ENCODE measurements around the gene GALNTL6. TPM values are rescaled to one million over a fixed set of nuclear protein-coding genes. Genes with fewer than 3 reads are reported as not detected.
"Not testable (repeated sequence)": the region's sequence is repeated elsewhere in the genome, so short reads cannot be mapped to it uniquely, and the experiment has no call there.

GALNTL6 gene
- total and polyA plus RNA-seq, 2 donors from 2014 or later = 0.60 TPM; not detected in 1

DNA sequence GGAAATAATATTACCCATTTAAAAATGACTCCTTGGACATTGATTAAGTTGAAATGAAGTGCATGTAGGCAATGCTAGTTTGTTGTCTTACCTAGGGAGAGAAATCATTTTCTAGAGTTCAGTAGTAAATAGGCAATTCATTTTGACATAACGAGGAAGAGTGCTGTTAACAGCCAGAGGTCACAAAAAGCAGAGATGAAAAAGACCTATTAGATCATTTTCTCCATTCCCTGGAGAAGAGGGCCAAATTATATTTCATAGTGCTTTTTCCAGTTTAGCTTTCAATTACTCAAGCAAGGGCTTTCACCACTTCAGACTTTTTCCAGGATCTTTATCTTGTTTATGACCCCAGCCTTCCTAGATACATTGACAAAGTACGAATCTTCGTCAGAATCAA is 981.1 kb downstream of the GALNTL6 start:
- H3K9me3 ChIP-seq (ENCODE audit: control insufficient read depth in 2 of 3, insufficient read depth in 1 of 3, low read length in 3 of 3) = no peaks in the 10 kb centered on the region
- no peaks in the 10 kb centered on the region for H3K36me3 ChIP-seq (ENCODE audit: control insufficient read depth in 2 of 3, insufficient read depth in 3 of 3, low read length in 3 of 3)
- intact Hi-C loops (cut with DNase I) = no loop called here
- H3K9ac ChIP-seq (ENCODE audit: low read length in 3 of 3) = no peak overlapping the region
- no peak overlapping the region for H3K27ac ChIP-seq (ENCODE audit: low read depth in 2 of 2, low read length in 2 of 2)
- H3K4me1 ChIP-seq (ENCODE audit: control insufficient read depth in 2 of 3, insufficient read depth in 2 of 3, low read depth in 1 of 3, low read length in 3 of 3) = no peaks in the 10 kb centered on the region
- no peak overlapping the region for H3K4me3 ChIP-seq (ENCODE audit: low read length in 3 of 3)
- TF ChIP-seq, protein P1, sequence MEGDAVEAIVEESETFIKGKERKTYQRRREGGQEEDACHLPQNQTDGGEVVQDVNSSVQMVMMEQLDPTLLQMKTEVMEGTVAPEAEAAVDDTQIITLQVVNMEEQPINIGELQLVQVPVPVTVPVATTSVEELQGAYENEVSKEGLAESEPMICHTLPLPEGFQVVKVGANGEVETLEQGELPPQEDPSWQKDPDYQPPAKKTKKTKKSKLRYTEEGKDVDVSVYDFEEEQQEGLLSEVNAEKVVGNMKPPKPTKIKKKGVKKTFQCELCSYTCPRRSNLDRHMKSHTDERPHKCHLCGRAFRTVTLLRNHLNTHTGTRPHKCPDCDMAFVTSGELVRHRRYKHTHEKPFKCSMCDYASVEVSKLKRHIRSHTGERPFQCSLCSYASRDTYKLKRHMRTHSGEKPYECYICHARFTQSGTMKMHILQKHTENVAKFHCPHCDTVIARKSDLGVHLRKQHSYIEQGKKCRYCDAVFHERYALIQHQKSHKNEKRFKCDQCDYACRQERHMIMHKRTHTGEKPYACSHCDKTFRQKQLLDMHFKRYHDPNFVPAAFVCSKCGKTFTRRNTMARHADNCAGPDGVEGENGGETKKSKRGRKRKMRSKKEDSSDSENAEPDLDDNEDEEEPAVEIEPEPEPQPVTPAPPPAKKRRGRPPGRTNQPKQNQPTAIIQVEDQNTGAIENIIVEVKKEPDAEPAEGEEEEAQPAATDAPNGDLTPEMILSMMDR (IDR thresholded peaks at IDR 0.05; ENCODE audit: borderline replicate concordance, extremely low read depth, insufficient read depth) = no peak
- DNase-seq (no peak), FAIRE-seq (no peak)
- H3K27me3 ChIP-seq (ENCODE audit: control insufficient read depth, insufficient read depth, low read length) = no peaks in the 10 kb centered on the region

DNA sequence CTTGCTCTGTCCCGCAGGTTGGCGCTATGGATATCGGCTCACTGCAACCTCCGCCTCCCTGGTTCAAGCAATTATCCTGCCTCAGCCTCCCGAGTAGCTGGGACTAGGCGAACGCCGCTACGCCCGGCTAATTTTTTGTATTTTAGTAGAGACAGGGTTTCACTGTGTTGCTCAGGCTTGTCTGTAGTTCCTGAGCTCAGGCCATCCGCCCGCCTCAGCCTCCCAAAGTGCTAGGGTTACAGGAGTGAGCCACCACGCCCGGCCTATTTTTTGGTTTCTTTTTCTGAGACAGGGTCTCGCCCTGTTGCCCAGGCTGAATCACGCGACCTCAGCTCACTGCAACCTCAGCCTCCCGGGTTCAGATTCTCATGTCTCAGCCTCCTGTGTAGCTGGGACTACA is 984.1 kb downstream of the GALNTL6 start:
- H3K4me3 ChIP-seq (ENCODE audit: low read length in 3 of 3); H3K9me3 ChIP-seq (ENCODE audit: control insufficient read depth in 2 of 3, insufficient read depth in 1 of 3, low read length in 3 of 3); FAIRE-seq; DNase-seq; H3K27me3 ChIP-seq (ENCODE audit: control insufficient read depth, insufficient read depth, low read length); H3K9ac ChIP-seq (ENCODE audit: low read length in 3 of 3); H3K4me1 ChIP-seq (ENCODE audit: control insufficient read depth in 2 of 3, insufficient read depth in 2 of 3, low read depth in 1 of 3, low read length in 3 of 3); H3K36me3 ChIP-seq (ENCODE audit: control insufficient read depth in 2 of 3, insufficient read depth in 3 of 3, low read length in 3 of 3); intact Hi-C loops (cut with DNase I); H3K27ac ChIP-seq (ENCODE audit: low read depth in 2 of 2, low read length in 2 of 2): not testable (repeated sequence)

DNA sequence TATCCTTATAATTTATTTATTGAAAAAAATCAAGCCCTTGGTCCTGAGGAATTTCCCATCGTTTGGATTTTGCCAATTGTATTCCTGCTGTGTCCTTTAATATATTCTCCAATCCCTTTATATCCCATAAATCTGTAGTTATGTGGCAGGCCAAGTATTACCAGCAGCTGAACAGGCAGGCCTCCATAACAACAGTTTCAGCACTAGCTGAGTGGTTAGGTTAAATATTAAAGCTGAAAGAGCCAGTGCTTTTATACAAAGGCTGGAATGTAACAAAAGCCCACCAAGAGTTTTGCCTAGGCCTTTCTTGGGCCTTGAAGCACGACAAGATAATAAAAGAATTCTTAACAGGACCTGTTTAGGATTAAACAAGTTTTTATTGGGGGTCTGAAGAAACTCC is 988.8 kb downstream of the GALNTL6 start:
- H3K9me3 ChIP-seq (ENCODE audit: control insufficient read depth in 2 of 3, insufficient read depth in 1 of 3, low read length in 3 of 3) = no peaks in the 10 kb centered on the region
- H3K27me3 ChIP-seq (ENCODE audit: control insufficient read depth, insufficient read depth, low read length) = no peaks in the 10 kb centered on the region
- TF ChIP-seq, protein P1 (IDR thresholded peaks at IDR 0.05; ENCODE audit: borderline replicate concordance, extremely low read depth, insufficient read depth) = no peak
- H3K9ac ChIP-seq (ENCODE audit: low read length in 3 of 3) = no peak overlapping the region
- no peak overlapping the region for H3K4me3 ChIP-seq (ENCODE audit: low read length in 3 of 3)
- DNase-seq (peak in 2 of 5 donors; percentile 58 to 66), FAIRE-seq (no peak)
- intact Hi-C loops (cut with DNase I) = no loop called here
- H3K27ac ChIP-seq (ENCODE audit: low read depth in 2 of 2, low read length in 2 of 2) = no peak overlapping the region
- H3K36me3 ChIP-seq (ENCODE audit: control insufficient read depth in 2 of 3, insufficient read depth in 3 of 3, low read length in 3 of 3) = no peaks in the 10 kb centered on the region
- no peaks in the 10 kb centered on the region for H3K4me1 ChIP-seq (ENCODE audit: control insufficient read depth in 2 of 3, insufficient read depth in 2 of 3, low read depth in 1 of 3, low read length in 3 of 3)

DNA sequence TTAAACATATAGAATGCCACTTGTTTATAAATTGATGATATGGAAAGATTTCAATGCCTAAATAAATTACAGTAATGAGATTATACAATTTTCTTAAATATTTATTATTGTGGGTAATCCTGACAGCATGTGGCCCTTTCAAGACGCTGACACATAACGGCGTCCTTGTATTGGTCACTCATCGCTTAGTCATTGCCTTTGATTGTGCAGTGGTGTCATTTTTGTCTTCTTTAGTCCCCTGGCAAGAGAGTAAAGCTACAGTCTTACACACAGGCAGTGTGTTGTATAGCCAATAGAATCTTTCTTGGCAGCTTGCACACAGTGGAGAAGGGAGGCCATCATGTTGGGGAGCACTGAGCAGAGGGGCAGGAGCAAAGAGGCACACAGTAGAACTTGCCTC is 993.6 kb downstream of the GALNTL6 start:
- intact Hi-C loops (cut with DNase I) = no loop called here

More for the DNA sequence above, 993.6 kb downstream of the GALNTL6 start:
- no peak overlapping the region for H3K9ac ChIP-seq (ENCODE audit: low read length in 3 of 3)
- H3K4me1 ChIP-seq (ENCODE audit: control insufficient read depth in 2 of 3, insufficient read depth in 2 of 3, low read depth in 1 of 3, low read length in 3 of 3) = no peaks in the 10 kb centered on the region
- TF ChIP-seq, protein P1 (IDR thresholded peaks at IDR 0.05; ENCODE audit: borderline replicate concordance, extremely low read depth, insufficient read depth) = no peak
- H3K36me3 ChIP-seq (ENCODE audit: control insufficient read depth in 2 of 3, insufficient read depth in 3 of 3, low read length in 3 of 3) = no peaks in the 10 kb centered on the region
- H3K9me3 ChIP-seq (ENCODE audit: control insufficient read depth in 2 of 3, insufficient read depth in 1 of 3, low read length in 3 of 3) = no peaks in the 10 kb centered on the region
- no peaks in the 10 kb centered on the region for H3K27me3 ChIP-seq (ENCODE audit: control insufficient read depth, insufficient read depth, low read length)
- no peak for FAIRE-seq
- H3K27ac ChIP-seq (ENCODE audit: low read depth in 2 of 2, low read length in 2 of 2) = no peak overlapping the region
- DNase-seq = no peak
- no peak overlapping the region for H3K4me3 ChIP-seq (ENCODE audit: low read length in 3 of 3)

All from kidney (tissue), 14 donors.